Temporal lobe (tissue), 2 donors: ENCODE data around the gene NRG3. TPM values are rescaled to one million over a fixed set of nuclear protein-coding genes. Genes with fewer than 3 reads are reported as not detected.

Experiments used
- small RNA-seq: library from RNA; depleted of rRNA; stranded (forward); fragments of <200 nt; gene quantifications from one replicate; pipeline ENCODE3, GENCODE V24; 2014; ENCODE audit warnings: low replicate concordance
- total RNA-seq: library from RNA; depleted of rRNA; stranded (reverse); fragments of >200 nt; gene quantifications from one replicate; pipeline ENCODE4 v1.2.3, GENCODE V29; 2014

Gene NRG3
- total RNA-seq, 1 donor from 2014 or later, result 14.0 TPM

Small RNA genes within 50 kb of the gene (small RNA-seq; reads per million reads assigned to genes)
- gene RNU6-441P, result not detected
